GM23338 (cell line): Measurements from ENCODE around the gene GPR87. TPM values are rescaled to one million over a fixed set of nuclear protein-coding genes. Genes with fewer than 3 reads are reported as not detected.

Source experiments
- ATAC-seq: fragments of 200-7000 bp; cut with Tn5 transposase; 3 replicates; pipeline ENCODE4 v1.9.1; 2020
- DNase-seq: peaks from one replicate; pipeline ENCODE4 v3.0.0-alpha.2; 2015; ENCODE audit warnings: low spot score
- H2AFZ ChIP-seq: fragments of 200-600 bp; sonication (generic); 2 replicates; pipeline ENCODE4 v1.8.0; 2016; ENCODE audit warnings: antibody characterized with exemption, mild to moderate bottlenecking, moderate library complexity
- H3F3A ChIP-seq: fragments of 200-600 bp; sonication (generic); replicated peaks from 2 replicates; pipeline ENCODE4 v1.8.0; 2017; ENCODE audit warnings: antibody characterized with exemption, mixed run types, low read depth
- H3K27ac ChIP-seq: fragments of 200-600 bp; sonication (generic); 2 replicates; pipeline ENCODE4 v1.6.1; 2016; ENCODE audit warnings: low read depth
- H3K27me3 ChIP-seq: fragments of 200-600 bp; sonication (generic); 2 replicates; pipeline ENCODE4 v1.8.0; 2016; ENCODE audit warnings: mild to moderate bottlenecking, mixed run types, moderate library complexity; ENCODE audit not compliant: insufficient read depth
- H3K36me3 ChIP-seq: fragments of 200-600 bp; sonication (generic); 2 replicates; pipeline ENCODE4 v1.8.0; 2016; ENCODE audit warnings: mild to moderate bottlenecking; ENCODE audit not compliant: insufficient read depth
- H3K4me1 ChIP-seq: fragments of 200-600 bp; sonication (generic); 2 replicates; pipeline ENCODE4 v1.8.0; 2016; ENCODE audit warnings: mild to moderate bottlenecking, moderate library complexity; ENCODE audit not compliant: insufficient read depth
- H3K4me2 ChIP-seq: fragments of 200-600 bp; sonication (generic); 2 replicates; pipeline ENCODE4 v1.7.1; 2017; ENCODE audit warnings: mixed run types
- H3K4me3 ChIP-seq: fragments of 200-600 bp; sonication (generic); 2 replicates; pipeline ENCODE4 v1.6.1; 2016; ENCODE audit warnings: mixed run types
- H3K79me2 ChIP-seq: fragments of 200-600 bp; sonication (generic); replicated peaks from 2 replicates; pipeline ENCODE4 v1.8.0; 2017; ENCODE audit warnings: mild to moderate bottlenecking; ENCODE audit not compliant: insufficient read depth
- H3K9me2 ChIP-seq: fragments of 200-600 bp; sonication (generic); 2 replicates; pipeline ENCODE4 v1.8.0; 2017; ENCODE audit not compliant: insufficient read depth
- H4K20me1 ChIP-seq: fragments of 200-600 bp; sonication (generic); replicated peaks from 2 replicates; pipeline ENCODE4 v1.8.0; 2017; ENCODE audit warnings: mild to moderate bottlenecking; ENCODE audit not compliant: insufficient read depth
- H3K27ac Mint-ChIP-seq: 2 replicates; pipeline ENCODE4 v1.8.0; 2020; ENCODE audit warnings: inconsistent platforms, mild to moderate bottlenecking, moderate library complexity, mixed read lengths
- H3K27me3 Mint-ChIP-seq: 3 replicates; pipeline ENCODE4 v1.8.0; 2022; ENCODE audit warnings: low read depth, mild to moderate bottlenecking, moderate library complexity, mixed read lengths, inconsistent platforms; ENCODE audit not compliant: insufficient read depth, poor library complexity
- H3K36me3 Mint-ChIP-seq: 3 replicates; pipeline ENCODE4 v1.8.0; 2021; ENCODE audit warnings: low read depth, mild to moderate bottlenecking, inconsistent platforms, moderate library complexity, mixed read lengths
- H3K4me1 Mint-ChIP-seq: 3 replicates; pipeline ENCODE4 v1.8.0; 2020; ENCODE audit warnings: mild to moderate bottlenecking, inconsistent platforms, mixed read lengths
- H3K4me3 Mint-ChIP-seq: 3 replicates; pipeline ENCODE4 v1.8.0; 2021; ENCODE audit warnings: moderate library complexity, mild to moderate bottlenecking, inconsistent platforms, mixed read lengths
- H3K9me3 Mint-ChIP-seq: 3 replicates; pipeline ENCODE4 v1.8.0; 2020; ENCODE audit warnings: moderate library complexity, mild to moderate bottlenecking, inconsistent platforms, mixed read lengths
- CREB1 ChIP-seq: fragments of 250-450 bp; sonication (Bioruptor Pico); IDR thresholded peaks from 2 replicates; pipeline ENCODE4 v1.5.0; 2020; ENCODE audit warnings: low read depth, mild to moderate bottlenecking, moderate library complexity
- EZH2 ChIP-seq: fragments of 200-600 bp; sonication (generic); IDR thresholded peaks from one replicate; pipeline ENCODE4 v1.8.0; 2017; ENCODE audit warnings: antibody characterized with exemption, mild to moderate bottlenecking, low read depth; ENCODE audit not compliant: unreplicated experiment
- EZH2phosphoT487 ChIP-seq: fragments of 200-600 bp; sonication (generic); IDR thresholded peaks from one replicate; pipeline ENCODE4 v1.8.1; 2018; ENCODE audit warnings: antibody characterized with exemption; ENCODE audit not compliant: unreplicated experiment
- JUNB ChIP-seq: IDR thresholded peaks from one replicate; pipeline ENCODE4 v1.6.1; 2016; ENCODE audit warnings: antibody characterized with exemption; ENCODE audit not compliant: unreplicated experiment
- NANOG ChIP-seq: IDR thresholded peaks from 2 replicates; pipeline ENCODE4 v1.6.1; 2016; ENCODE audit warnings: antibody characterized with exemption, borderline replicate concordance
- POLR2AphosphoS5 ChIP-seq: IDR thresholded peaks from 2 replicates; pipeline ENCODE4 v1.6.1; 2016; ENCODE audit warnings: antibody characterized with exemption, low read depth
- ZNF114 ChIP-seq: fragments of 250-450 bp; sonication (Bioruptor Pico); IDR thresholded peaks from 2 replicates; pipeline ENCODE4 v1.5.0; 2020; ENCODE audit warnings: mild to moderate bottlenecking, moderate library complexity
- ZNF331 ChIP-seq: fragments of 250-450 bp; sonication (Bioruptor Pico); IDR thresholded peaks from 2 replicates; pipeline ENCODE4 v1.5.0; 2020; ENCODE audit warnings: low read depth, mild to moderate bottlenecking, moderate library complexity
- polyA plus RNA-seq: library from polyadenylated mRNA; unstranded; fragments of >200 nt; fragmentation: Nextera tagmentation; extraction: Ambion mirVana; gene quantifications from 2 replicates; pipeline ENCODE4 v1.2.1, GENCODE V29; 2016
- total RNA-seq: library from RNA; depleted of rRNA; stranded (reverse); fragments of >200 nt; shearing (Covaris generic); gene quantifications from 2 replicates; pipeline ENCODE4 v1.2.3, GENCODE V29; 2014
- TF ChIP-seq, protein P1 (sequence below): IDR thresholded peaks from one replicate; pipeline ENCODE4 v1.6.1; 2018; ENCODE audit warnings: antibody characterized with exemption; ENCODE audit not compliant: unreplicated experiment
- TF ChIP-seq, protein P2 (sequence below): IDR thresholded peaks from 2 replicates; pipeline ENCODE4 v1.6.1; 2016; ENCODE audit warnings: antibody characterized with exemption
- TF ChIP-seq, protein P3 (sequence below), 2 experiments: fragments of 200-600 bp in 1 of 2; sonication (generic) in 1 of 2; conservative IDR thresholded peaks; 2 replicates each; pipeline versions ENCODE4 v1.5.1 to v1.6.1; 2016 to 2017; ENCODE audit warnings: antibody characterized with exemption in 2 of 2, low read depth in 2 of 2, mild to moderate bottlenecking in 2 of 2, moderate library complexity in 1 of 2

Gene GPR87
- total and polyA plus RNA-seq, 2 experiments from 2014 or later, result 0.21 TPM; not detected in 1

DNA sequence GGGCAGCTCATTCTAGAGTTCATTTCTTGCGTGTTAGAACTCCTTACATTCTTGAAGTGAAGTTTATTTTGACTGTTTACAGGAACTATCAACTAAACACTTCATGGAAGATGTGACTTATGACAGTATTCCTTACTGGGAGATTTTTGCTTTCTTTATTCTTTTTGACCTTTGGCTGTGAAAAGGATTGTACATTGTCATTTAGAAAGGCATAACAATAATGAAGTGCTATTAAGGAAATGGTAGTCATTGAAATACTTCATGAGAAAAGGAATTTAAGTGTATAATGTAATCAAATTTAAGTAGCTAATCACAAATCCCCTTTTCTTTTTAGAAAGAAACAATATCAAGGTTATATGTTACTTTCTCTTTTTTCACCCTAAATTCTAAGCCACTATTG is 49.6 kb downstream of the GPR87 start:
- Histone ChIP-seq H3K4me3 (no peak overlapping the region), H3K27ac (no peak overlapping the region), H3K4me2 (no peak overlapping the region), H3K4me1 (peaks cover 22% of the 10 kb centered on the region), H2AFZ (no peak overlapping the region), H3K36me3 (no peaks in the 10 kb centered on the region), H3K9me2 (no peaks in the 10 kb centered on the region), H3K79me2 (no peaks in the 10 kb centered on the region), H3K27me3 (no peaks in the 10 kb centered on the region), H4K20me1 (no peaks in the 10 kb centered on the region; the same call in 1 of the 2 replicates), H3F3A (no peaks in the 10 kb centered on the region)
- no peaks in the 10 kb centered on the region for H3K27me3 Mint-ChIP-seq
- TF ChIP-seq EZH2 (no peak), ZNF114 (CRISPR knock-in tag) (no peak), JUNB (no peak), CREB1 (CRISPR knock-in tag) (no peak)
- TF ChIP-seq, protein P1, sequence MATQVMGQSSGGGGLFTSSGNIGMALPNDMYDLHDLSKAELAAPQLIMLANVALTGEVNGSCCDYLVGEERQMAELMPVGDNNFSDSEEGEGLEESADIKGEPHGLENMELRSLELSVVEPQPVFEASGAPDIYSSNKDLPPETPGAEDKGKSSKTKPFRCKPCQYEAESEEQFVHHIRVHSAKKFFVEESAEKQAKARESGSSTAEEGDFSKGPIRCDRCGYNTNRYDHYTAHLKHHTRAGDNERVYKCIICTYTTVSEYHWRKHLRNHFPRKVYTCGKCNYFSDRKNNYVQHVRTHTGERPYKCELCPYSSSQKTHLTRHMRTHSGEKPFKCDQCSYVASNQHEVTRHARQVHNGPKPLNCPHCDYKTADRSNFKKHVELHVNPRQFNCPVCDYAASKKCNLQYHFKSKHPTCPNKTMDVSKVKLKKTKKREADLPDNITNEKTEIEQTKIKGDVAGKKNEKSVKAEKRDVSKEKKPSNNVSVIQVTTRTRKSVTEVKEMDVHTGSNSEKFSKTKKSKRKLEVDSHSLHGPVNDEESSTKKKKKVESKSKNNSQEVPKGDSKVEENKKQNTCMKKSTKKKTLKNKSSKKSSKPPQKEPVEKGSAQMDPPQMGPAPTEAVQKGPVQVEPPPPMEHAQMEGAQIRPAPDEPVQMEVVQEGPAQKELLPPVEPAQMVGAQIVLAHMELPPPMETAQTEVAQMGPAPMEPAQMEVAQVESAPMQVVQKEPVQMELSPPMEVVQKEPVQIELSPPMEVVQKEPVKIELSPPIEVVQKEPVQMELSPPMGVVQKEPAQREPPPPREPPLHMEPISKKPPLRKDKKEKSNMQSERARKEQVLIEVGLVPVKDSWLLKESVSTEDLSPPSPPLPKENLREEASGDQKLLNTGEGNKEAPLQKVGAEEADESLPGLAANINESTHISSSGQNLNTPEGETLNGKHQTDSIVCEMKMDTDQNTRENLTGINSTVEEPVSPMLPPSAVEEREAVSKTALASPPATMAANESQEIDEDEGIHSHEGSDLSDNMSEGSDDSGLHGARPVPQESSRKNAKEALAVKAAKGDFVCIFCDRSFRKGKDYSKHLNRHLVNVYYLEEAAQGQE, result no peak
- TF ChIP-seq, protein P2, sequence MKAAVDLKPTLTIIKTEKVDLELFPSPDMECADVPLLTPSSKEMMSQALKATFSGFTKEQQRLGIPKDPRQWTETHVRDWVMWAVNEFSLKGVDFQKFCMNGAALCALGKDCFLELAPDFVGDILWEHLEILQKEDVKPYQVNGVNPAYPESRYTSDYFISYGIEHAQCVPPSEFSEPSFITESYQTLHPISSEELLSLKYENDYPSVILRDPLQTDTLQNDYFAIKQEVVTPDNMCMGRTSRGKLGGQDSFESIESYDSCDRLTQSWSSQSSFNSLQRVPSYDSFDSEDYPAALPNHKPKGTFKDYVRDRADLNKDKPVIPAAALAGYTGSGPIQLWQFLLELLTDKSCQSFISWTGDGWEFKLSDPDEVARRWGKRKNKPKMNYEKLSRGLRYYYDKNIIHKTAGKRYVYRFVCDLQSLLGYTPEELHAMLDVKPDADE, result no peak
- TF ChIP-seq, protein P3, sequence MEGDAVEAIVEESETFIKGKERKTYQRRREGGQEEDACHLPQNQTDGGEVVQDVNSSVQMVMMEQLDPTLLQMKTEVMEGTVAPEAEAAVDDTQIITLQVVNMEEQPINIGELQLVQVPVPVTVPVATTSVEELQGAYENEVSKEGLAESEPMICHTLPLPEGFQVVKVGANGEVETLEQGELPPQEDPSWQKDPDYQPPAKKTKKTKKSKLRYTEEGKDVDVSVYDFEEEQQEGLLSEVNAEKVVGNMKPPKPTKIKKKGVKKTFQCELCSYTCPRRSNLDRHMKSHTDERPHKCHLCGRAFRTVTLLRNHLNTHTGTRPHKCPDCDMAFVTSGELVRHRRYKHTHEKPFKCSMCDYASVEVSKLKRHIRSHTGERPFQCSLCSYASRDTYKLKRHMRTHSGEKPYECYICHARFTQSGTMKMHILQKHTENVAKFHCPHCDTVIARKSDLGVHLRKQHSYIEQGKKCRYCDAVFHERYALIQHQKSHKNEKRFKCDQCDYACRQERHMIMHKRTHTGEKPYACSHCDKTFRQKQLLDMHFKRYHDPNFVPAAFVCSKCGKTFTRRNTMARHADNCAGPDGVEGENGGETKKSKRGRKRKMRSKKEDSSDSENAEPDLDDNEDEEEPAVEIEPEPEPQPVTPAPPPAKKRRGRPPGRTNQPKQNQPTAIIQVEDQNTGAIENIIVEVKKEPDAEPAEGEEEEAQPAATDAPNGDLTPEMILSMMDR (conservative IDR thresholded peaks at IDR 0.05; ENCODE audit: low read depth in 2 of 2), result no peak
- no peak for ATAC-seq
- peaks cover 3% of the 10 kb centered on the region; the same call in 1 of the 3 replicates for H3K36me3 Mint-ChIP-seq
- peaks cover 31% of the 10 kb centered on the region for H3K4me1 Mint-ChIP-seq
- no peaks in the 10 kb centered on the region for H3K9me3 Mint-ChIP-seq
- H3K4me3 Mint-ChIP-seq, result no peak overlapping the region
- H3K27ac Mint-ChIP-seq, result peak overlapping the region; percentile 18; the same call in 1 of the 2 replicates
- no peak for DNase-seq

GRCh38 chr3:151265866-151266265 is 50.8 kb downstream of the GPR87 start:
- H3K4me1 ChIP-seq, result peaks cover 22% of the 10 kb centered on the region
- no peak overlapping the region for H3K4me3 ChIP-seq
- no peak overlapping the region for H3K4me2 ChIP-seq
- Mint-ChIP-seq H3K4me1 (peaks cover 31% of the 10 kb centered on the region), H3K27me3 (no peaks in the 10 kb centered on the region), H3K27ac (peak overlapping the region; percentile 79), H3K36me3 (peaks cover 5% of the 10 kb centered on the region; the same call in 1 of the 3 replicates), H3K4me3 (no peak overlapping the region), H3K9me3 (no peaks in the 10 kb centered on the region)
- H3K27me3 ChIP-seq, result no peaks in the 10 kb centered on the region
- H4K20me1 ChIP-seq, result no peaks in the 10 kb centered on the region
- no peak overlapping the region for H3K27ac ChIP-seq
- H3K36me3 ChIP-seq, result no peaks in the 10 kb centered on the region
- H2AFZ ChIP-seq, result no peak overlapping the region
- ATAC-seq, result peak; percentile 93
- peak; percentile 87 for DNase-seq
- no peaks in the 10 kb centered on the region for H3K79me2 ChIP-seq
- no peaks in the 10 kb centered on the region for H3K9me2 ChIP-seq
- no peaks in the 10 kb centered on the region for H3F3A ChIP-seq
- TF ChIP-seq NANOG (no peak), POLR2AphosphoS5 (no peak), EZH2phosphoT487 (no peak), ZNF331 (no peak), EZH2 (no peak), JUNB (no peak)
- TF ChIP-seq, protein P3 (conservative IDR thresholded peaks at IDR 0.05; ENCODE audit: low read depth in 2 of 2), result no peak
- TF ChIP-seq, protein P1, result no peak
